ENCODE measurements around the gene FAM171A2. TPM values are rescaled to one million over a fixed set of nuclear protein-coding genes. Genes with fewer than 3 reads are reported as not detected.

The FAM171A2 gene
- total and polyA plus RNA-seq, 2 of the 8 experiments (the other 6 are each of a cell fraction or from before 2014, with no cell fraction given): 21.9 to 24.1 TPM

- Histone ChIP-seq H3K9ac (replicated peaks in 1 of 4; ENCODE audit: extremely low read depth in 1 of 4, low read depth in 3 of 4, low read length in 3 of 4) (no peak overlapping the region), H2BK20ac (ENCODE audit: low read length) (no peak overlapping the region), H3K79me1 (ENCODE audit: low read depth, low read length) (no peaks in the 10 kb centered on the region), H3K23ac (ENCODE audit: insufficient read length) (no peak overlapping the region), H3K27ac (ENCODE audit: low read depth, low read length) (no peak overlapping the region), H3K4ac (replicated peaks; ENCODE audit: insufficient read length, low read depth, low read length) (no peak overlapping the region), H3K36me3 (ENCODE audit: control insufficient read depth in 2 of 4, insufficient read depth in 4 of 4, low read length in 3 of 4) (peaks cover 0 to 3% (median under 1%) of the 10 kb centered on the region in 4 experiments; a peak in 3 of 8 replicates), H2BK5ac (ENCODE audit: low read depth, low read length) (no peak overlapping the region), H2AK5ac (ENCODE audit: low read depth, low read length) (no peak overlapping the region), H3K4me3 (ENCODE audit: extremely low read depth in 1 of 4, insufficient read depth in 2 of 4, low read depth in 3 of 4, low read length in 4 of 4) (no peak overlapping the region), H3K4me1 (replicated peaks in 1 of 4; ENCODE audit: control insufficient read depth in 3 of 4, insufficient read depth in 4 of 4, low read length in 3 of 4) (peaks cover 0 to 7% (median 5%) of the 10 kb centered on the region in 4 experiments; a peak in 4 of 7 replicates), H3K14ac (ENCODE audit: insufficient read length) (no peak overlapping the region), H3K9me3 (ENCODE audit: insufficient read depth in 2 of 2, low read depth in 1 of 2, low read length in 1 of 2) (no peaks in the 10 kb centered on the region), H2BK15ac (ENCODE audit: low read length) (no peak overlapping the region), H4K20me1 (replicated peaks in 1 of 2; ENCODE audit: control insufficient read depth in 1 of 2, insufficient read depth in 2 of 2, low read length in 2 of 2) (peaks cover 4 to 22% of the 10 kb centered on the region in 2 experiments), H2BK120ac (replicated peaks; ENCODE audit: low read depth, low read length) (no peak overlapping the region), H3K56ac (replicated peaks; ENCODE audit: insufficient read length, low read depth, low read length) (no peak overlapping the region), H3K18ac (ENCODE audit: extremely low read depth, low read length) (no peak overlapping the region), H4K8ac (ENCODE audit: extremely low read depth, insufficient read depth, low read length) (no peak overlapping the region), H2AFZ (ENCODE audit: low read length) (no peak overlapping the region), H3K23me2 (ENCODE audit: low read depth, low read length) (peaks cover 9% of the 10 kb centered on the region; the same call in 1 of the 2 replicates), H4K5ac (ENCODE audit: insufficient read length, low read depth, low read length) (no peak overlapping the region), H3K27me3 (replicated peaks in 1 of 4; ENCODE audit: control insufficient read depth in 3 of 4, extremely low read depth in 1 of 4, insufficient read depth in 3 of 4, low read length in 3 of 4) (no peaks in the 10 kb centered on the region; a peak in 2 of 7 replicates), H2BK12ac (ENCODE audit: low read depth, low read length) (no peak overlapping the region), H4K91ac (replicated peaks; ENCODE audit: insufficient read length, low read length) (no peak overlapping the region), H3K4me2 (ENCODE audit: insufficient read depth in 1 of 2, low read depth in 2 of 2, low read length in 2 of 2) (no peak overlapping the region), H3K79me2 (ENCODE audit: control insufficient read depth in 1 of 2, insufficient read depth in 2 of 2, low read length in 2 of 2) (peaks cover 0 to 3% of the 10 kb centered on the region in 2 experiments; a peak in 1 of 4 replicates)
- DNase-seq (ENCODE audit: low read depth in 1 of 2, low spot score in 2 of 2) (no peak), FAIRE-seq (no peak)
- CTCF ChIA-PET (ENCODE audit: partially characterized antibody): interaction anchor here (1.1 to 5.6 kb wide), 15 partner anchors 12 to 290 kb away, joined by 3 to 62 read pairs (median 7); partner anchors contain the start of gene FAM171A2
- POLR2A ChIA-PET (ENCODE audit: partially characterized antibody): interaction anchor here (0.6 to 1.7 kb wide), 8 partner anchors 8 to 179 kb away, joined by 3 to 6 read pairs (median 3); partner anchors contain the start of genes ASB16 and TMUB2
- WGBS, 2 experiments (ENCODE audit: extremely low coverage in 1 of 2, insufficient coverage in 1 of 2, insufficient read length in 1 of 2, insufficient replicate concordance in 2 of 2, low coverage in 1 of 2, low lambda C conversion rate in 2 of 2, missing lambda C conversion rate in 1 of 2): 92% methylated on average over 12 of the region's 12 CpGs; no CpG with 5 or more reads in 1 of the 2 experiments
- no peak for TF ChIP-seq YY1 (IDR thresholded peaks at IDR 0.05; ENCODE audit: low read depth, low read length)
- no peak for TF ChIP-seq MAFK (IDR thresholded peaks at IDR 0.05; ENCODE audit: low read depth, low read length)
These were observed 14.0 kb downstream of the FAM171A2 start for GRCh38 chr17:44349553-44350070.

Measured in H1 (cell line).